DND-41 (cell line): Measurements from ENCODE around the gene MYO5A.

Experiments
- ATAC-seq: fragments of 200-7000 bp; cut with Tn5 transposase; 3 replicates; pipeline ENCODE4 v1.9.1; 2021; ENCODE audit warnings: low read depth; ENCODE audit not compliant: insufficient read depth
- DNase-seq: peaks from one replicate; pipeline ENCODE4 v3.0.0-alpha.2; 2020
- H2AFZ ChIP-seq: 2 replicates; pipeline ENCODE4 v1.6.0; 2012; ENCODE audit warnings: low read depth, low read length
- H3K27ac ChIP-seq: 2 replicates; pipeline ENCODE4 v1.5.1; 2012; ENCODE audit warnings: low read length, inconsistent platforms
- H3K27me3 ChIP-seq: fragments of 200-600 bp; sonication (generic); 2 replicates; pipeline ENCODE4 v1.6.0; 2012; ENCODE audit warnings: low read length, mild to moderate bottlenecking, inconsistent platforms; ENCODE audit not compliant: insufficient read depth, poor library complexity
- H3K36me3 ChIP-seq: 2 replicates; pipeline ENCODE4 v1.5.1; 2012; ENCODE audit warnings: low read length, inconsistent platforms; ENCODE audit not compliant: insufficient read depth
- H3K4me1 ChIP-seq: 2 replicates; pipeline ENCODE4 v1.5.1; 2012; ENCODE audit warnings: mild to moderate bottlenecking, low read length; ENCODE audit not compliant: insufficient read depth
- H3K4me2 ChIP-seq: 2 replicates; pipeline ENCODE4 v1.6.0; 2012; ENCODE audit warnings: mild to moderate bottlenecking, moderate library complexity, low read length, inconsistent platforms; ENCODE audit not compliant: insufficient read depth
- H3K4me3 ChIP-seq, 2 experiments: fragments of 200-600 bp in 1 of 2; shearing (Covaris generic) in 1 of 2; 2 replicates each; pipeline ENCODE4 v1.5.1; 2012 to 2016; ENCODE audit warnings: inconsistent platforms in 2 of 2, low read length in 2 of 2, mild to moderate bottlenecking in 2 of 2, low read depth in 1 of 2, moderate library complexity in 1 of 2
- H3K79me2 ChIP-seq: 2 replicates; pipeline ENCODE4 v1.6.0; 2012; ENCODE audit warnings: low read length, inconsistent platforms; ENCODE audit not compliant: insufficient read depth
- H3K9ac ChIP-seq: 2 replicates; pipeline ENCODE4 v1.6.0; 2012; ENCODE audit warnings: low read depth, mild to moderate bottlenecking, inconsistent platforms, low read length, moderate library complexity
- H3K9me3 ChIP-seq: 2 replicates; pipeline ENCODE4 v1.5.1; 2012; ENCODE audit warnings: low read length, moderate library complexity, mild to moderate bottlenecking, inconsistent platforms; ENCODE audit not compliant: insufficient read depth, severe bottlenecking
- H4K20me1 ChIP-seq: 2 replicates; pipeline ENCODE4 v1.6.0; 2012; ENCODE audit warnings: low read length; ENCODE audit not compliant: insufficient read depth
- EZH2 ChIP-seq: IDR thresholded peaks from 3 replicates; pipeline ENCODE4 v1.6.1; 2012; ENCODE audit warnings: borderline replicate concordance, low read depth, mild to moderate bottlenecking, moderate library complexity, low read length, inconsistent platforms; ENCODE audit not compliant: severe bottlenecking
- TF ChIP-seq, protein P1 (sequence below): IDR thresholded peaks from 2 replicates; pipeline ENCODE4 v1.5.1; 2012; ENCODE audit warnings: borderline replicate concordance, low read length, moderate library complexity, mild to moderate bottlenecking; ENCODE audit not compliant: poor library complexity, severe bottlenecking; ENCODE audit errors: extremely low read depth

Gene MYO5A

DNA sequence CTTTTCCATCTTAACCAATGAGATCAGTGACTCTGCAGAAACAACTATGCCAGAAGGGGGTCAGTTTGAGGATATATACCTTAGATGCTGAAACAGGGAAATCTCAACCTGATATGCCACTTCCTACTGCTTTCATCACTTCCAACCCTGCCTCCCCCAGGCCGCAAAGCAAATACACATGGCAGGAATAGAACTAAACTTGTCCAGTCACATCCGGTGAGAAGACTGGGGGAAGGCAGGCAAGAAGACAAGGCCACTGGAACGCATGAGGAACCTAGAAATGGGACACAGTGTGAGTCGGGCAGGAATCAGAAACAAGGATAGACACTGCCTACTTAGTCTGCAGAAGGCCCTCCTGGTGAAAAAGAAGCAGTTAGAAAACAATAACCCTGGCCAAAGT, 90.6 kb downstream of the MYO5A start:
- Histone ChIP-seq H3K4me2 (no peak overlapping the region), H4K20me1 (peaks cover 3% of the 10 kb centered on the region; the same call in 1 of the 2 replicates), H3K9me3 (no peaks in the 10 kb centered on the region), H3K36me3 (no peaks in the 10 kb centered on the region), H3K4me1 (no peaks in the 10 kb centered on the region), H3K79me2 (peaks cover 2% of the 10 kb centered on the region; the same call in 1 of the 2 replicates), H3K4me3 (no peak overlapping the region), H3K27ac (no peak overlapping the region), H2AFZ (no peak overlapping the region), H3K9ac (no peak overlapping the region), H3K27me3 (no peaks in the 10 kb centered on the region)
- TF ChIP-seq, protein P1, sequence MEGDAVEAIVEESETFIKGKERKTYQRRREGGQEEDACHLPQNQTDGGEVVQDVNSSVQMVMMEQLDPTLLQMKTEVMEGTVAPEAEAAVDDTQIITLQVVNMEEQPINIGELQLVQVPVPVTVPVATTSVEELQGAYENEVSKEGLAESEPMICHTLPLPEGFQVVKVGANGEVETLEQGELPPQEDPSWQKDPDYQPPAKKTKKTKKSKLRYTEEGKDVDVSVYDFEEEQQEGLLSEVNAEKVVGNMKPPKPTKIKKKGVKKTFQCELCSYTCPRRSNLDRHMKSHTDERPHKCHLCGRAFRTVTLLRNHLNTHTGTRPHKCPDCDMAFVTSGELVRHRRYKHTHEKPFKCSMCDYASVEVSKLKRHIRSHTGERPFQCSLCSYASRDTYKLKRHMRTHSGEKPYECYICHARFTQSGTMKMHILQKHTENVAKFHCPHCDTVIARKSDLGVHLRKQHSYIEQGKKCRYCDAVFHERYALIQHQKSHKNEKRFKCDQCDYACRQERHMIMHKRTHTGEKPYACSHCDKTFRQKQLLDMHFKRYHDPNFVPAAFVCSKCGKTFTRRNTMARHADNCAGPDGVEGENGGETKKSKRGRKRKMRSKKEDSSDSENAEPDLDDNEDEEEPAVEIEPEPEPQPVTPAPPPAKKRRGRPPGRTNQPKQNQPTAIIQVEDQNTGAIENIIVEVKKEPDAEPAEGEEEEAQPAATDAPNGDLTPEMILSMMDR: no peak
- TF ChIP-seq EZH2: no peak
- no peak for ATAC-seq
- no peak for DNase-seq

DNA sequence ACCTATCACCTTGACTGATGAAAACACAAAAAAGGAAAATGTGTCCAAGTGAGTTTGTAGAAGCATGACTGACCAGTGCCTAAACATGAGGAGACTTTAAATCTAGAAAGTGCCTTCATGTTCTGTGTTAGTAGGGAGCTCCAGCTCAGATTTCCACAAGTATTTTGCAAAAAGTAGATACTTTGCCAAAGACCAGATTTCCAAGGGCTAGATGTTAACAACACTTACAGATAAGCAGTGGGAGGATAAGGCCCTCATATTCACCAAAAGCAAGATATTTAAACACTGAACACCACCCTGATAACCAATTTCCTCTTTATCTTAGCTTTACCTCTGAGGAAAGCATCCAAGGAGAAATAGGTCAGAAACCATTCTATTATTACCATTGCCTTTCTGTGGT, 91.0 kb downstream of the MYO5A start:
- TF ChIP-seq, protein P1: no peak
- no peak for TF ChIP-seq EZH2
- Histone ChIP-seq H3K9me3 (no peaks in the 10 kb centered on the region), H3K27ac (no peak overlapping the region), H3K4me3 (no peak overlapping the region), H3K4me2 (no peak overlapping the region), H3K9ac (no peak overlapping the region), H3K27me3 (no peaks in the 10 kb centered on the region), H4K20me1 (peaks cover 3% of the 10 kb centered on the region; the same call in 1 of the 2 replicates), H3K4me1 (no peaks in the 10 kb centered on the region), H3K36me3 (no peaks in the 10 kb centered on the region), H3K79me2 (peaks cover 2% of the 10 kb centered on the region; the same call in 1 of the 2 replicates), H2AFZ (no peak overlapping the region)
- no peak for DNase-seq
- no peak for ATAC-seq

DNA sequence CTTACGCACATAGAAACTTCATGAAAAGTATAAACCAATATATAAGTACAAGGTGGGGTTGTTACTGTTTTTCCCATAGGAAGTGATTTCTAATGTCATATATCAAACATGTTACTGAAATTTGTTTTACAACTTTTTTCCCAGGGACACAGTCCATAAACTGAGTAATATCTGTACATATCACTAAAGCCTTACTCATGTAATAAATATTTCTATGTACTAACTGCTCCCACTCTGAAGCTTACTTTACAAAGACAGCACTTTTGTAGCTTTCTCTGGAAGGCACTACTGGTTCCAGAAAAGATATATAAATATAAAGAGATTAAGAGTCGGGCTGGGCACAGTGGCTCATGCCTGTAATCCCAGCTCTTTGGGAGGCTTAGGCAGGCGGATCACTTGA, 91.7 kb downstream of the MYO5A start:
- H3K27me3 ChIP-seq: no peaks in the 10 kb centered on the region
- H3K4me3 ChIP-seq: no peak overlapping the region
- peaks cover 2% of the 10 kb centered on the region; the same call in 1 of the 2 replicates for H3K79me2 ChIP-seq
- peaks cover 3% of the 10 kb centered on the region; the same call in 1 of the 2 replicates for H4K20me1 ChIP-seq
- H3K9me3 ChIP-seq: no peaks in the 10 kb centered on the region
- H3K27ac ChIP-seq: no peak overlapping the region
- ATAC-seq (no peak), DNase-seq (no peak)
- no peaks in the 10 kb centered on the region for H3K36me3 ChIP-seq
- no peak overlapping the region for H3K4me2 ChIP-seq
- no peak overlapping the region for H3K9ac ChIP-seq
- H3K4me1 ChIP-seq: no peaks in the 10 kb centered on the region
- TF ChIP-seq, protein P1: no peak
- TF ChIP-seq EZH2: no peak
- no peak overlapping the region for H2AFZ ChIP-seq

DNA sequence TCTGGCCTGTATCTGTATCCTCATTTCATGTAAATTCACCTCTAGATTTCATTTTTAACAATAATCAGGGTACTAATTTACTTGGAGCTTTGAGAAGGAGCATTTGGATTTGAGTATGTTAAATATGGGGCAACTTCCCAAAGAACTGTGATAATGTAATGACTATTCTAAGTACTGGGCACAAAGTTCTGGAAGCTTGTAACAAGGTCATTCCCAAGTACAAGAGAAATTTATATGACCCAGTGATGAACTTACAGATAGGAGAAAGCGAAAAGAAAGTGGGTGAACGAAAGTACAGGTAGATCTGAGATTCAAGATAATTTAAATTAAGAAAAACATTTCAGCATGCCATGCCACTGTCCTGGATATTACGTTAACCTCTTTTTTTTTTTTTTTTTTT, 93.8 kb downstream of the MYO5A start:
- no peak overlapping the region for H3K4me3 ChIP-seq
- no peak overlapping the region for H3K27ac ChIP-seq
- no peaks in the 10 kb centered on the region for H3K9me3 ChIP-seq
- H3K79me2 ChIP-seq: no peaks in the 10 kb centered on the region
- no peak overlapping the region for H3K4me2 ChIP-seq
- ATAC-seq: no peak
- TF ChIP-seq, protein P1: no peak
- TF ChIP-seq EZH2: no peak
- H2AFZ ChIP-seq: no peak overlapping the region
- no peaks in the 10 kb centered on the region for H3K36me3 ChIP-seq
- DNase-seq: no peak
- H4K20me1 ChIP-seq: peaks cover 3% of the 10 kb centered on the region; the same call in 1 of the 2 replicates
- H3K9ac ChIP-seq: no peak overlapping the region
- H3K4me1 ChIP-seq: no peaks in the 10 kb centered on the region
- no peaks in the 10 kb centered on the region for H3K27me3 ChIP-seq
